IMR-90 (cell line): ENCODE measurements around the gene CFAP73. TPM values are rescaled to one million over a fixed set of nuclear protein-coding genes. Genes with fewer than 3 reads are reported as not detected.

ENCODE experiments used
- ATAC-seq: fragments of 200-7000 bp; cut with Tn5 transposase; 2 replicates; pipeline ENCODE4 v1.9.1; 2020; ENCODE audit warnings: low read depth, mild to moderate bottlenecking, moderate library complexity
- BruUV-seq: library from RNA; stranded (reverse); fragments of 400-500 nt; replicated peaks from 2 replicates; lab custom pipeline; 2021; lab: Mats Ljungman, UMichigan
- CTCF ChIA-PET: fragments of 300-600 bp; formaldehyde crosslinking; extraction: SDS; loops from one replicate; lab custom pipeline; 2021; ENCODE audit warnings: antibody characterized with exemption; lab: Yijun Ruan, JAX
- POLR2A ChIA-PET: fragments of 300-600 bp; sonication (Branson Sonifier 250); formaldehyde crosslinking; loops from one replicate; lab custom pipeline; 2022; ENCODE audit warnings: antibody characterized with exemption; ENCODE audit not compliant: unreplicated experiment; lab: Charles Lee
- DNase-seq: peaks from one replicate; pipeline ENCODE4 v3.0.0; 2013
- H2AFZ ChIP-seq: replicated peaks from 2 replicates; pipeline ENCODE3; 2013; ENCODE audit warnings: low read length, mild to moderate bottlenecking; ENCODE audit not compliant: poor library complexity
- H2AK5ac ChIP-seq: 2 replicates; pipeline ENCODE4 v1.6.1; 2013; ENCODE audit warnings: low read depth, low read length, inconsistent platforms
- H2AK9ac ChIP-seq: replicated peaks from 2 replicates; pipeline ENCODE3; 2013; ENCODE audit warnings: mild to moderate bottlenecking, low read depth, low read length, moderate library complexity; ENCODE audit not compliant: poor library complexity
- H2BK120ac ChIP-seq: 2 replicates; pipeline ENCODE4 v1.6.1; 2013; ENCODE audit warnings: low read depth, low read length, inconsistent platforms
- H2BK15ac ChIP-seq: 3 replicates; pipeline ENCODE4 v1.6.1; 2013; ENCODE audit warnings: low read depth, low read length, inconsistent platforms
- H2BK20ac ChIP-seq: 2 replicates; pipeline ENCODE4 v1.6.1; 2013; ENCODE audit warnings: low read depth, mild to moderate bottlenecking, inconsistent platforms, low read length, moderate library complexity
- H2BK5ac ChIP-seq: 2 replicates; pipeline ENCODE4 v1.6.1; 2013; ENCODE audit warnings: mild to moderate bottlenecking, low read depth, low read length, inconsistent platforms; ENCODE audit not compliant: poor library complexity, severe bottlenecking
- H3K14ac ChIP-seq: replicated peaks from 2 replicates; pipeline ENCODE4 v1.6.1; 2013; ENCODE audit warnings: low read depth, low read length, inconsistent platforms
- H3K18ac ChIP-seq: 2 replicates; pipeline ENCODE4 v1.6.1; 2013; ENCODE audit warnings: low read depth, low read length, control low read depth
- H3K23ac ChIP-seq: 2 replicates; pipeline ENCODE4 v1.6.1; 2013; ENCODE audit warnings: low read depth, low read length, inconsistent platforms
- H3K27ac ChIP-seq: 2 replicates; pipeline ENCODE4 v1.5.1; 2013; ENCODE audit warnings: mild to moderate bottlenecking, control low read depth, low read length; ENCODE audit not compliant: insufficient read depth
- H3K27me3 ChIP-seq: 2 replicates; pipeline ENCODE4 v1.6.1; 2013; ENCODE audit warnings: low read length; ENCODE audit not compliant: control insufficient read depth, insufficient read depth
- H3K36me3 ChIP-seq: 2 replicates; pipeline ENCODE4 v1.6.1; 2013; ENCODE audit warnings: low read length, mixed read lengths; ENCODE audit not compliant: control insufficient read depth, insufficient read depth
- H3K4ac ChIP-seq: 2 replicates; pipeline ENCODE4 v1.6.1; 2013; ENCODE audit warnings: low read depth, low read length, inconsistent platforms
- H3K4me1 ChIP-seq: 2 replicates; pipeline ENCODE4 v1.6.1; 2013; ENCODE audit warnings: low read length, mixed read lengths; ENCODE audit not compliant: control insufficient read depth, insufficient read depth
- H3K4me2 ChIP-seq: 2 replicates; pipeline ENCODE4 v1.6.1; 2013; ENCODE audit warnings: low read depth, mild to moderate bottlenecking, control low read depth, low read length, moderate library complexity
- H3K4me3 ChIP-seq: 2 replicates; pipeline ENCODE4 v1.5.1; 2013; ENCODE audit warnings: low read depth, mild to moderate bottlenecking, control low read depth, low read length, moderate library complexity; ENCODE audit not compliant: insufficient read depth
- H3K56ac ChIP-seq: 2 replicates; pipeline ENCODE4 v1.6.1; 2013; ENCODE audit warnings: low read length, inconsistent platforms; ENCODE audit not compliant: insufficient read depth; ENCODE audit errors: extremely low read depth
- H3K79me1 ChIP-seq, 2 experiments: 2 replicates each; pipeline ENCODE4 v1.6.1; 2013; ENCODE audit warnings: low read length in 2 of 2, inconsistent platforms in 1 of 2, low read depth in 1 of 2
- H3K9ac ChIP-seq: 2 replicates; pipeline ENCODE4 v1.6.1; 2013; ENCODE audit warnings: low read depth, low read length, control low read depth
- H3K9me1 ChIP-seq: 2 replicates; pipeline ENCODE4 v1.6.1; 2013; ENCODE audit warnings: low read length, inconsistent platforms; ENCODE audit not compliant: insufficient read depth
- H3K9me3 ChIP-seq: 2 replicates; pipeline ENCODE4 v1.6.1; 2013; ENCODE audit warnings: low read length; ENCODE audit not compliant: control insufficient read depth, insufficient read depth
- H4K20me1 ChIP-seq: 2 replicates; pipeline ENCODE4 v1.6.1; 2013; ENCODE audit warnings: low read length, inconsistent platforms; ENCODE audit not compliant: insufficient read depth
- H4K5ac ChIP-seq: 2 replicates; pipeline ENCODE4 v1.6.1; 2013; ENCODE audit warnings: mild to moderate bottlenecking, low read depth, low read length, control low read depth
- H4K8ac ChIP-seq, 2 experiments: 2 replicates each; pipeline ENCODE4 v1.6.1; 2013; ENCODE audit warnings: low read depth in 2 of 2, low read length in 2 of 2, control low read depth in 1 of 2, inconsistent platforms in 1 of 2
- H4K91ac ChIP-seq: 2 replicates; pipeline ENCODE4 v1.6.1; 2013; ENCODE audit warnings: low read depth, low read length, inconsistent platforms; ENCODE audit not compliant: insufficient read depth
- BHLHE40 ChIP-seq: fragments of 150-350 bp; IDR thresholded peaks from 2 replicates; pipeline ENCODE4 v1.6.1; 2016; ENCODE audit warnings: mild to moderate bottlenecking, low read depth, low read length
- CEBPB ChIP-seq: IDR thresholded peaks from 2 replicates; pipeline ENCODE4 v1.6.1; 2012; ENCODE audit warnings: low read depth, low read length, improper control_type of control experiment
- CHD1 ChIP-seq: IDR thresholded peaks from 2 replicates; pipeline ENCODE4 v1.6.1; 2012; ENCODE audit warnings: low read depth, low read length, improper control_type of control experiment
- CTCF ChIP-seq: conservative IDR thresholded peaks from 2 replicates; pipeline ENCODE4 v1.5.1; 2012; ENCODE audit warnings: mild to moderate bottlenecking, low read depth, low read length, improper control_type of control experiment
- ELK1 ChIP-seq: fragments of 150-350 bp; IDR thresholded peaks from 2 replicates; pipeline ENCODE4 v1.6.1; 2016; ENCODE audit warnings: low read depth, mild to moderate bottlenecking, low read length, moderate library complexity, borderline replicate concordance
- FOS ChIP-seq: fragments of 150-350 bp; IDR thresholded peaks from 2 replicates; pipeline ENCODE4 v1.6.1; 2016; ENCODE audit warnings: low read depth, low read length
- MAFK ChIP-seq: IDR thresholded peaks from 2 replicates; pipeline ENCODE4 v1.6.1; 2012; ENCODE audit warnings: low read depth, low read length, improper control_type of control experiment
- MAZ ChIP-seq: IDR thresholded peaks from 2 replicates; pipeline ENCODE4 v1.6.1; 2012; ENCODE audit warnings: low read depth, mild to moderate bottlenecking, low read length, improper control_type of control experiment, moderate library complexity, borderline replicate concordance
- MXI1 ChIP-seq: IDR thresholded peaks from 2 replicates; pipeline ENCODE4 v1.6.1; 2012; ENCODE audit warnings: low read depth, mild to moderate bottlenecking, low read length, moderate library complexity, borderline replicate concordance
- NFE2L2 ChIP-seq: fragments of 150-350 bp; IDR thresholded peaks from 2 replicates; pipeline ENCODE4 v1.6.1; 2016; ENCODE audit warnings: low read depth, mild to moderate bottlenecking, low read length
- POLR2A ChIP-seq: IDR thresholded peaks from 2 replicates; pipeline ENCODE4 v1.6.1; 2012; ENCODE audit warnings: mild to moderate bottlenecking, low read depth, low read length
- RAD21 ChIP-seq: IDR thresholded peaks from 2 replicates; pipeline ENCODE4 v1.6.1; 2012; ENCODE audit warnings: low read length, improper control_type of control experiment
- RCOR1 ChIP-seq: IDR thresholded peaks from 2 replicates; pipeline ENCODE4 v1.6.1; 2012; ENCODE audit warnings: mild to moderate bottlenecking, low read length, improper control_type of control experiment; ENCODE audit not compliant: insufficient replicate concordance
- RFX5 ChIP-seq: IDR thresholded peaks from 2 replicates; pipeline ENCODE4 v1.8.0; 2012; ENCODE audit warnings: low read depth, mild to moderate bottlenecking, low read length, moderate library complexity
- SMC3 ChIP-seq: fragments of 150-350 bp; IDR thresholded peaks from 2 replicates; pipeline ENCODE4 v1.6.1; 2016; ENCODE audit warnings: low read depth, mild to moderate bottlenecking, antibody characterized with exemption, low read length, moderate library complexity
- USF2 ChIP-seq: fragments of 150-350 bp; IDR thresholded peaks from 2 replicates; pipeline ENCODE4 v1.6.1; 2017; ENCODE audit warnings: mild to moderate bottlenecking, antibody characterized with exemption, low read length, low read depth
- WGBS, 2 experiments: methylation state at CpG; one replicate each; pipeline versions ENCODE4 v1.1.5 to v1.1.7; 2013; ENCODE audit warnings: missing lambda C conversion rate in 2 of 2; ENCODE audit not compliant: insufficient read length in 1 of 2; ENCODE audit errors: extremely low coverage in 2 of 2; 5-methylcytosine and 5-hydroxymethylcytosine counted together
- dilution Hi-C: fragments of 300-500 bp; cut with HindIII; formaldehyde crosslinking; loops from one replicate; pipeline ENCODE4 v1.14.3; 2018; ENCODE audit warnings: low sequenced_read_pairs; ENCODE audit not compliant: unreplicated experiment
- in situ Hi-C: fragments of 300-500 bp; cut with MboI; formaldehyde crosslinking; loops from 3 replicates; pipeline ENCODE4 v1.14.3; 2019; ENCODE audit warnings: low sequenced_read_pairs, inconsistent platforms, mixed read lengths
- intact Hi-C: fragments of 100-400 bp; cut with micrococcal nuclease; formaldehyde crosslinking; loops from 2 replicates; pipeline ENCODE4 v1.10.0; 2022
- polyA plus RNA-seq, 3 experiments: library from polyadenylated mRNA; depleted of rRNA; stranded (reverse); fragments of >200 nt; gene quantifications; 2 replicates each; pipeline ENCODE4 v1.2.3, GENCODE V29; 2012; ENCODE audit warnings: low replicate concordance in 1 of 3
- total RNA-seq: library from RNA; depleted of rRNA; stranded (reverse); fragments of >200 nt; gene quantifications from 2 replicates; pipeline ENCODE4 v1.2.3, GENCODE V29; 2012

The CFAP73 gene
- total and polyA plus RNA-seq, 2 of the 4 experiments (the other 2 are of a cell fraction): not detected

- H3K9me1 ChIP-seq: no peaks in the 10 kb centered on the region
- TF ChIP-seq MXI1: no peak
- no peak for TF ChIP-seq SMC3
- no peak for TF ChIP-seq MAFK
- no peak for TF ChIP-seq USF2
- no peak for TF ChIP-seq CTCF
- TF ChIP-seq CHD1: no peak
- TF ChIP-seq RAD21: no peak
- TF ChIP-seq FOS: no peak
- no peak for TF ChIP-seq NFE2L2
- TF ChIP-seq CEBPB: no peak
- TF ChIP-seq MAZ: no peak
- no peak for TF ChIP-seq BHLHE40
- TF ChIP-seq ELK1: no peak
- TF ChIP-seq POLR2A: no peak
- no peak for TF ChIP-seq RFX5
- TF ChIP-seq RCOR1: no peak
- no peak overlapping the region for H2BK120ac ChIP-seq
- no peak overlapping the region for H2AFZ ChIP-seq
- H3K4me3 ChIP-seq: no peak overlapping the region
- no peak overlapping the region for H2AK5ac ChIP-seq
- in situ Hi-C loops: no loop called here
- ATAC-seq (no peak), DNase-seq (no peak)
- no peak overlapping the region for H3K18ac ChIP-seq
- 56% methylated on average over 8 of the region's 19 CpGs; no CpG with 5 or more reads in 1 of the 2 experiments for WGBS, 2 experiments
- H3K4me1 ChIP-seq: no peaks in the 10 kb centered on the region
- H3K27ac ChIP-seq: no peak overlapping the region
- no peaks in the 10 kb centered on the region for H4K20me1 ChIP-seq
- no peak overlapping the region for H3K56ac ChIP-seq
- ChIA-PET CTCF (no interaction called here), POLR2A (no interaction called here)
- no peak overlapping the region for H2BK15ac ChIP-seq
- no peak overlapping the region for H4K5ac ChIP-seq
- H3K23ac ChIP-seq: no peak overlapping the region
- dilution Hi-C loops: no loop called here
- intact Hi-C loops: no loop called here
- H3K79me1 ChIP-seq: no peaks in the 10 kb centered on the region
- no peak overlapping the region for H2AK9ac ChIP-seq
- no peak overlapping the region for H4K91ac ChIP-seq
- no peak overlapping the region for H3K14ac ChIP-seq
- no peak overlapping the region for H2BK5ac ChIP-seq
- no peaks in the 10 kb centered on the region for H3K9me3 ChIP-seq
- BruUV-seq: no TSS peak
- H3K27me3 ChIP-seq: peaks cover 4% of the 10 kb centered on the region; the same call in 1 of the 2 replicates
- no peak overlapping the region for H4K8ac ChIP-seq
- H3K4me2 ChIP-seq: no peak overlapping the region
- H3K4ac ChIP-seq: no peak overlapping the region
- no peaks in the 10 kb centered on the region for H3K36me3 ChIP-seq
- no peak overlapping the region for H3K9ac ChIP-seq
- H2BK20ac ChIP-seq: no peak overlapping the region
Observed at GRCh38 chr12:113114447-113115178, 34.9 kb upstream of the CFAP73 start.
